Upper lobe of left lung (tissue), 4 donors: ENCODE results near the gene ROBO1.

ENCODE experiments used
- CTCF ChIP-seq, 6 experiments: fragments of 450-650 bp in 4 of 6; fragments of 200-600 bp in 2 of 6; sonication (generic) in 2 of 6; IDR thresholded peaks; one replicate each; pipeline ENCODE4 v1.5.1; 2016 to 2019; ENCODE audit warnings: antibody characterized with exemption in 6 of 6
- EP300 ChIP-seq, 4 donors: sonication (generic); formaldehyde crosslinking; IDR thresholded peaks; one replicate each; pipeline ENCODE4 v1.5.1; 2017; ENCODE audit warnings: antibody characterized with exemption in 4 of 4, control low read depth in 2 of 4
- POLR2A ChIP-seq, 4 donors: fragments of 450-650 bp; IDR thresholded peaks; one replicate each; pipeline ENCODE4 v1.5.1; 2016 to 2017; ENCODE audit warnings: antibody characterized with exemption in 4 of 4, mild to moderate bottlenecking in 2 of 4

DNA sequence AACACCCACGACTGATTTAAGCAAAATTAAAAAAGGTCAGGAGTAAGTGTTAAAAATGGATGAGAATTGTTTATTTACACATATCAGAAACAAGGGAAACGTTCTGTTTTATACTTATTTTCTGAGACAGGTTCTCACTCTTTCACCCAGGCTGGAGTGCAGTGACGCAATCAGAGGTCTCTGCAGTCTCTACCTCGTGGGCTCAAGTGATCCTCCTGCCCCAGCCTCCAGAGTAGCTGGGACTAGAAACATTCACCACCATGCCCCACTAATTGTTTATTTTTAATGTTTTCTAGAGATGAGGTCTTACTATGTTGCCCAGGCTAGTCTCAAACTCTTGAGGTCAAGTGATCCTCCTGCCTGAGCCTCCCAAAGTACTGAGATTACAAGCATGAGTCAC lies 1080.3 kb downstream of the ROBO1 start:
- no peak for TF ChIP-seq CTCF (IDR thresholded peaks at IDR 0.05)
- no peak for TF ChIP-seq POLR2A (IDR thresholded peaks at IDR 0.05)
- no peak for TF ChIP-seq EP300 (IDR thresholded peaks at IDR 0.05)
